Heart left ventricle (tissue), 16 donors: ENCODE measurements around the gene RHBDF1. TPM values are rescaled to one million over a fixed set of nuclear protein-coding genes. Genes with fewer than 3 reads are reported as not detected.

Source experiments
- ATAC-seq, 4 donors: fragments of 200-7000 bp; cut with Tn5 transposase; one replicate each; pipeline ENCODE4 v1.9.1; 2020 to 2022; ENCODE audit warnings: moderate library complexity in 4 of 4, mild to moderate bottlenecking in 3 of 4, moderate number of reproducible peaks in 1 of 4
- DNase-seq, 5 donors: peaks; one replicate each; pipeline ENCODE4 v3.0.0-alpha.2; 2020
- H3K27ac ChIP-seq, 12 donors: fragments of 200-600 bp; sonication (generic) in 4 of 12; one replicate each; pipeline versions ENCODE4 v1.5.0 to v1.8.0; 2016 to 2022; ENCODE audit warnings: mild to moderate bottlenecking in 2 of 12
- H3K27me3 ChIP-seq, 9 donors: fragments of 200-600 bp; sonication (generic) in 2 of 9; one replicate each; pipeline versions ENCODE4 v1.5.1 to v1.8.0; 2016 to 2022; ENCODE audit warnings: mild to moderate bottlenecking in 3 of 9
- H3K36me3 ChIP-seq, 9 donors: fragments of 200-600 bp; sonication (generic) in 2 of 9; one replicate each; pipeline versions ENCODE4 v1.5.0 to v1.8.0; 2018 to 2022; ENCODE audit warnings: mild to moderate bottlenecking in 2 of 9
- H3K4me1 ChIP-seq, 12 donors: fragments of 200-600 bp; sonication (generic) in 4 of 12; one replicate each; pipeline versions ENCODE4 v1.5.0 to v1.8.0; 2016 to 2022; ENCODE audit warnings: mild to moderate bottlenecking in 3 of 12
- H3K4me3 ChIP-seq, 12 donors: fragments of 200-600 bp; sonication (generic) in 4 of 12; one replicate each; pipeline versions ENCODE4 v1.5.0 to v1.8.0; 2017 to 2022; ENCODE audit warnings: mild to moderate bottlenecking in 9 of 12, moderate library complexity in 4 of 12
- H3K9me3 ChIP-seq, 12 donors: fragments of 200-600 bp; sonication (generic) in 4 of 12; one replicate each; pipeline versions ENCODE4 v1.5.0 to v1.8.0; 2016 to 2022; ENCODE audit warnings: mild to moderate bottlenecking in 1 of 12
- POLR2A ChIP-seq, 2 donors: fragments of 450-650 bp; IDR thresholded peaks; one replicate each; pipeline ENCODE4 v1.6.1; 2017; ENCODE audit warnings: antibody characterized with exemption in 2 of 2, mild to moderate bottlenecking in 2 of 2, moderate library complexity in 2 of 2
- WGBS, 4 donors: extraction: QIAGEN DNeasy Blood & Tissue Kit in 2 of 4; methylation state at CpG; one replicate each; pipeline versions ENCODE4 v1.1.5 to v1.1.7; 2013 to 2018; 5-methylcytosine and 5-hydroxymethylcytosine counted together
- intact Hi-C, 10 donors: fragments of 100-400 bp; cut with DNase I; formaldehyde crosslinking; loops; one replicate each; pipeline versions ENCODE4 v1.11.1 to v1.14.2; 2022
- polyA plus RNA-seq, 2 donors: library from polyadenylated mRNA; stranded (reverse); fragments of 200-250 nt; gene quantifications; one replicate each; pipeline ENCODE4 v1.2.3, GENCODE V29; 2013
- total RNA-seq, 9 donors: library from RNA; depleted of rRNA in 2 of 9; stranded (reverse); fragments of >200 nt in 2 of 9; fragmentation: NEBNext Ultra II Directional in 3 of 9; extraction: Animal tissue kit (Norgen Biotek cat#: 25700) in 3 of 9; gene quantifications; one replicate each; pipeline versions ENCODE4 v1.1.0 to v1.2.4, GENCODE V29; 2016 to 2023
- TF ChIP-seq, protein P1 (sequence below), 12 donors: fragments of 200-600 bp; sonication (generic) in 4 of 12; IDR thresholded peaks; one replicate each; pipeline versions ENCODE4 v1.5.0 to v1.8.0; 2018 to 2022; ENCODE audit warnings: antibody characterized with exemption in 12 of 12, mild to moderate bottlenecking in 5 of 12
- donor health status: ischemic (EF 13 %, LVEDD 7.1; RV severe dilation, severe dysfunction).
- donor health status: healthy with polysubstance abuse.
- donor health status: DM: no; HTN: yes; CAD: no.
- donor health status: DM: no; HTN: no; CAD: no.
- donor health status: ischemic (EF 25% LVEDD 6.9; RV normal size, moderate dysfunction).
- donor health status: ischemic (EF 25% LVEDD 5.7; RV mildly dilated, moderate dysfunction).
- donor health status: healthy.
- donor health status: DM: yes; HTN: yes; CAD: no.
- donor health status: ischemic (EF 35%, LVEDD 5.7; RV mildly dilated, moderate dysfunction).
- donor health status: nonischemic (EF 11% LVEDD 7.7; RV severe dilation, severe dysfunction).
- donor health status: DM: yes; HTN: yes; CAD: no.
- donor health status: PGD.
- donor health status: ischemic (EF 29% LVEDD 5.4; RV normal size, mild dysfunction).
- donor health status: nonischemic (EF 23%, LVEDD 6.1; RV moderate dilation, normal function).

The RHBDF1 gene
- total and polyA plus RNA-seq, 11 donors, result 17.4 to 45.8 (median 23.9) TPM

DNA sequence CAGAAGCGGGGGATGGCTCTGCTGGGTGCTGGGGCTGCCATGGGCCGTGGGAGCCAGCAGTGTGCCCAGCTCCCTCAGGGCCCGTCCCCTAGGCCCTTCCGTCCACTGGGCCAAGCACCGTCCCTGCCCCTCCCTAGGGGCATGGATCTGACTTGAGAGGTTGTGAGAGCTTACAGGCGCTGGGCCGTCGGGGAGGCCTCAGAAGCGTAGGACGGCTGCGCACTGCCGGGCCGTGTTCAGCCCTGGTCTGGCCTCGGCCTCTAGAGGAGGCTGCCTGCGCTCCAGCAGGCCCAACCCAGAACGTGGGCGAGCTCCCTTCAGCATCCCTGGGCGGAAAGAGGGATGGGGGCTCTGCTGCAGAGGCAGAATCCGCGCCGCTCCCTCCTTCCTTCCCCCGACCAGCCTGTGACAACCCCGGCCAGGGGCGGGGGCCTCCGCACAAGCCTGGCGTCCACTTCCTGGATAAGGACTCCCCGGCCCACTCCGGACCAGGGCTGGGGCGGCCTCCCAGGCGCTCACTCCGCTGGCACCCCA, 4.9 kb upstream of the RHBDF1 start:
- ATAC-seq, result peak in 3 of 4 donors; percentile 12 to 26 (median 24)
- H3K36me3 ChIP-seq, result peaks cover 0 to 21% (median 13%) of the 10 kb centered on the region in 9 donors
- DNase-seq, result peak; percentile 66 to 80 (median 72)

DNA sequence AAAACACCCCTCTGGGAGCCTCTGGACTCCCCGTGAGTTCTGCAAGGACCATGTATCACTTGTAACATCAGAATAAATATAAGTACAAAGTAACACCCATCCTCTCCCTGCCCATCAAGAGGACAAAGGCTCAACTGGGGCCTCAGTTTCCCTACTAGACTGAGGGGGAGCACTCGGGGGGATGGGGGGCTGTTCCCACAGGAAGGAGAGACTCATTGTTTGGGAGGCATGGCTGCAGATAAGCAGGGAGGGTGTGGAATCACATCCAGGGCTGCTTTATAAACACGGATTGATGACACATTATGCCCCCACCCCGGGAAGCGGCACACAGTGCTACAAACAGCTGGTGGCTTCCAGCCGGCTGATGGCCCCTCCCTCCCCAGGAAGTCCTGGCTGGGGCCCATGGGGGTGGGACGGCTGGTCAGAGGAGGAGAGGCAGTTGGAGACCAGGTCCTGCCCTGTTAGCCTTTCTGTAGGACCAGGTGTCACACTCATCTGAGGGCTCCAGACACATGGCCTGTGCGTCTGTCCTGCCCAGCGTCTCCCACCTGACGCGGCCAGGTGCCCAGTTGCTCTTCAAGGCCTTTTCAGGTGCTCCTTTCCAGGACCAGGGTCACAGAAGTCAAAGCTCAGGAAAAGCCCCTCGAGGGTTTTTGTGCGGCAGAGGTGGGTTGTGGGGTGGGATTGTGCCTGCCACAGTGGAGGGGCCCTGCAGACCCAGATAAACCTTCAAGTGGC, 4.3 kb upstream of the RHBDF1 start:
- Histone ChIP-seq H3K4me3 (peak overlapping the region in 11 of 12 donors; percentile 61 to 99 (median 86)), H3K9me3 (no peaks in the 10 kb centered on the region), H3K36me3 (peaks cover 0 to 21% (median 13%) of the 10 kb centered on the region in 9 donors), H3K4me1 (peaks cover 0 to 71% (median 59%) of the 10 kb centered on the region in 12 donors), H3K27ac (peak overlapping the region; percentile 91 to 99 (median 96)), H3K27me3 (peaks cover 0 to 21% (median 0%) of the 10 kb centered on the region in 9 donors)
- intact Hi-C loops, result no loop called here
- DNase-seq (peak; percentile 84 to 93 (median 91)), ATAC-seq (peak; percentile 18 to 66 (median 50))
- TF ChIP-seq, protein P1, sequence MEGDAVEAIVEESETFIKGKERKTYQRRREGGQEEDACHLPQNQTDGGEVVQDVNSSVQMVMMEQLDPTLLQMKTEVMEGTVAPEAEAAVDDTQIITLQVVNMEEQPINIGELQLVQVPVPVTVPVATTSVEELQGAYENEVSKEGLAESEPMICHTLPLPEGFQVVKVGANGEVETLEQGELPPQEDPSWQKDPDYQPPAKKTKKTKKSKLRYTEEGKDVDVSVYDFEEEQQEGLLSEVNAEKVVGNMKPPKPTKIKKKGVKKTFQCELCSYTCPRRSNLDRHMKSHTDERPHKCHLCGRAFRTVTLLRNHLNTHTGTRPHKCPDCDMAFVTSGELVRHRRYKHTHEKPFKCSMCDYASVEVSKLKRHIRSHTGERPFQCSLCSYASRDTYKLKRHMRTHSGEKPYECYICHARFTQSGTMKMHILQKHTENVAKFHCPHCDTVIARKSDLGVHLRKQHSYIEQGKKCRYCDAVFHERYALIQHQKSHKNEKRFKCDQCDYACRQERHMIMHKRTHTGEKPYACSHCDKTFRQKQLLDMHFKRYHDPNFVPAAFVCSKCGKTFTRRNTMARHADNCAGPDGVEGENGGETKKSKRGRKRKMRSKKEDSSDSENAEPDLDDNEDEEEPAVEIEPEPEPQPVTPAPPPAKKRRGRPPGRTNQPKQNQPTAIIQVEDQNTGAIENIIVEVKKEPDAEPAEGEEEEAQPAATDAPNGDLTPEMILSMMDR (IDR thresholded peaks at IDR 0.05), result no peak
- TF ChIP-seq POLR2A (IDR thresholded peaks at IDR 0.05), result peak in 1 of 2 donors; percentile 48
- WGBS, 4 donors, result 25 to 41% (median 35%) methylated on average over 8 to 13 of the region's 13 CpGs

More for the DNA sequence above, 4.9 kb upstream of the RHBDF1 start:
- intact Hi-C loops, result no loop called here
- Histone ChIP-seq H3K9me3 (no peaks in the 10 kb centered on the region), H3K4me3 (peak overlapping the region; percentile 61 to 99 (median 86)), H3K27ac (peak overlapping the region; percentile 91 to 99 (median 96)), H3K4me1 (peaks cover 0 to 71% (median 59%) of the 10 kb centered on the region in 12 donors), H3K27me3 (peaks cover 0 to 15% (median 0%) of the 10 kb centered on the region in 9 donors)
- 23 to 57% (median 36%) methylated on average over 1 to 31 of the region's 31 CpGs for WGBS, 4 donors
- no peak for TF ChIP-seq POLR2A (IDR thresholded peaks at IDR 0.05)
- TF ChIP-seq, protein P1 (IDR thresholded peaks at IDR 0.05), result no peak

DNA sequence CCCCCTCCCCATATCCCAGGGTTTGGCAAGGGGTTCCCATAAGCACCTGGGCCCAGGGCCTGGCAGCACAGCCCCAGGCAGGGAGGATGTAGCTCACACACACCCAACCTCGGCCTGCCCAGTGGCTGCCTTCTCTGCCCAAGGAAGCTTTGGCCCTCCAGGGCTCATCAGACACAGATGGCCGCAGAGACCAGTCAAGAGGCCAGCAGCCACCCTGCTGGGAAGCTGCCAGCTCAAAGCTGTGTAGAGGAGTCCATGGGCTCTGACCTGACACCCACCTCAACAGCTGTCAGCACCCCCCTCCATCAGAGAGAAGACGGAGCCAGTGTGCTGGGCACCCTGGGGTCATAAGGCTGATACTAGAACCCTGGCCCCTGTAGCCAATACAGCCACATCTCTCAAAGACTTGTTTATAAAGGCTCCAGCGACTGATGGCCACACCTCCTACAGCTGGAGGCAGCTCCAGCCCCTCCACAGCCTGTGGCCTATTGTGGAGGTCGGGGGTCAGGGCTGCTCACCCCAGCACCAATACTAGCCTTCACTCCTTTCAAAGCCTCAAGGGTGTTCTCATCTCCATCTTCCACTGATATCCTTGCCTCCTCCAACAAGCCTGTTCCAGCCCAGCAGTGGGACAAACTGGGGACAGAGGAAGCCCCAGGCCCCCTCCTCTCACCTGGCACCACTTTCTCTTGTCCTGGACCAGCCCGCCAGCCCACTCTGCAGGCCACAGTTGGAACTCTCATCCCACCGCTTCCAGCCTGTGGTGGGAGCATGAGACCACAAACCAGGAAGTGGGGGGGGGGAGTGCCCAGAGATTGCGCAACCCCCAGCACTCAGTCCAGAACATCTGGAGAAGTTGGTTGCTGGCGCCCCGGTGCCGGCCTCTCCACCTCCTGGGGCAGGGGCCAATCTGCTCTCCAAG, 3.4 kb upstream of the RHBDF1 start:
- Histone ChIP-seq H3K4me1 (peaks cover 5 to 80% (median 65%) of the 10 kb centered on the region in 12 donors), H3K27ac (peak overlapping the region; percentile 91 to 99 (median 96)), H3K36me3 (peaks cover 0 to 16% (median 12%) of the 10 kb centered on the region in 9 donors), H3K4me3 (peak overlapping the region in 6 of 12 donors; percentile 14 to 99 (median 84)), H3K27me3 (peaks cover 0 to 29% (median 0%) of the 10 kb centered on the region in 9 donors), H3K9me3 (no peaks in the 10 kb centered on the region)
- intact Hi-C loops, result no loop called here
- DNase-seq, result peak; percentile 80 to 90 (median 84)
- TF ChIP-seq, protein P1 (IDR thresholded peaks at IDR 0.05), result peak in 5 of 12 donors; percentile 5 to 42 (median 26)
- TF ChIP-seq POLR2A (IDR thresholded peaks at IDR 0.05), result peak in 1 of 2 donors; percentile 39
- 37 to 51% (median 41%) methylated on average over 6 to 11 of the region's 11 CpGs for WGBS, 4 donors
- peak; percentile 6 to 32 (median 16) for ATAC-seq
